ENCODE data around the gene MNT. TPM values are rescaled to one million over a fixed set of nuclear protein-coding genes. Genes with fewer than 3 reads are reported as not detected.

Gene MNT
- total and polyA plus RNA-seq, 2 of the 8 experiments (the other 6 are each of a cell fraction or from before 2014, with no cell fraction given), result 5.0 to 17.3 TPM

DNA sequence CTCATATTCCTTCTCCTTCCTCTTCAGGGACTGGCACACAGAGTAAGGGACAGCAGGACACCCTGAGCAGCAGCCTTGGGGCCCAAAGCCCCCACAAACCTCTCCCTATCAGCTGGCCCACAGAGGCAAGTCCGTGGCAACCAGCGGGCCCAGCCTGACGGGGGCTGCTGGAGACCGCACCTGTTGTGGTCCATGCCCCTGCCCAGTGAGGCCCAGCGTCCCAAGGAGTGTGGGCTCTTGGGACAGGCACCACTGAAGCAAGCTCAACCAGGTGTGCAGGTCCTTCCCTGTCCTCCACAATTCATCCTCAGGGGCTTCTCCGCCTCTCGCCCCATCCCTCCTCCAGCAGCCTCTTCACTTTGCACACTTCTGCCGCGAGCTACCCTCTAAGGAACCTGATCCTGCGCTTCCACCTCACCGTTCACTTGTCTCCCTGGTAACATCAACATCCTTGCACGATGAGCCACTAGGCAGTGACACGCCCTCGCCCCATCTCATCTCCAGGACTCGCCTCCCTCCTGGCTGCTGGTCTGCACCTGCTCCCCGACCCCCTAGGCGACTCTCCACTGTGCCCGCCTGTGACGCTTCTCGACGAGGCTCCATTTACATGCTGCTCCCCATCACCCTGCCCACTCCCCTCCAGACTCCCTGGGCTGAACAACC lies 12.7 kb downstream of the MNT start:
- Histone ChIP-seq H2AK5ac (ENCODE audit: low read depth, low read length) (0 out of 2 replicates have a peak overlapping the region, but pooled peaks have one; percentile 14), H3K4me1 (replicated peaks in 1 of 4; ENCODE audit: control insufficient read depth in 3 of 4, insufficient read depth in 4 of 4, low read length in 3 of 4) (peaks cover 4 to 18% (median 10%) of the 10 kb centered on the region in 4 experiments; a peak in 6 of 7 replicates), H3K4me2 (ENCODE audit: insufficient read depth in 1 of 2, low read depth in 2 of 2, low read length in 2 of 2) (no peak overlapping the region), H4K8ac (ENCODE audit: extremely low read depth, insufficient read depth, low read length) (no peak overlapping the region), H2BK15ac (ENCODE audit: low read length) (no peak overlapping the region), H3K9ac (replicated peaks in 1 of 4; ENCODE audit: extremely low read depth in 1 of 4, low read depth in 3 of 4, low read length in 3 of 4) (no peak overlapping the region), H3K23ac (ENCODE audit: insufficient read length) (no peak overlapping the region), H3K14ac (ENCODE audit: insufficient read length) (no peak overlapping the region), H3K36me3 (ENCODE audit: control insufficient read depth in 2 of 4, insufficient read depth in 4 of 4, low read length in 3 of 4) (peaks cover 0 to 8% (median 5%) of the 10 kb centered on the region in 4 experiments; a peak in 3 of 8 replicates), H3K4ac (replicated peaks; ENCODE audit: insufficient read length, low read depth, low read length) (no peak overlapping the region), H2AFZ (ENCODE audit: low read length) (no peak overlapping the region), H2BK5ac (ENCODE audit: low read depth, low read length) (peak overlapping the region; percentile 40; the same call in 1 of the 2 replicates), H3K56ac (replicated peaks; ENCODE audit: insufficient read length, low read depth, low read length) (no peak overlapping the region), H2BK20ac (ENCODE audit: low read length) (no peak overlapping the region), H3K9me3 (ENCODE audit: insufficient read depth in 2 of 2, low read depth in 1 of 2, low read length in 1 of 2) (no peaks in the 10 kb centered on the region), H4K20me1 (replicated peaks in 1 of 2; ENCODE audit: control insufficient read depth in 1 of 2, insufficient read depth in 2 of 2, low read length in 2 of 2) (peaks cover 7 to 8% of the 10 kb centered on the region in 2 experiments), H3K27ac (ENCODE audit: low read depth, low read length) (no peak overlapping the region), H2BK120ac (replicated peaks; ENCODE audit: low read depth, low read length) (no peak overlapping the region), H4K91ac (replicated peaks; ENCODE audit: insufficient read length, low read length) (no peak overlapping the region), H4K5ac (ENCODE audit: insufficient read length, low read depth, low read length) (no peak overlapping the region), H3K18ac (ENCODE audit: extremely low read depth, low read length) (no peak overlapping the region), H3K4me3 (ENCODE audit: extremely low read depth in 1 of 4, insufficient read depth in 2 of 4, low read depth in 3 of 4, low read length in 4 of 4) (no peak overlapping the region), H3K23me2 (ENCODE audit: low read depth, low read length) (peaks cover 5% of the 10 kb centered on the region; the same call in 1 of the 2 replicates), H3K27me3 (replicated peaks in 1 of 4; ENCODE audit: control insufficient read depth in 3 of 4, extremely low read depth in 1 of 4, insufficient read depth in 3 of 4, low read length in 3 of 4) (no peaks in the 10 kb centered on the region), H3K79me2 (ENCODE audit: control insufficient read depth in 1 of 2, insufficient read depth in 2 of 2, low read length in 2 of 2) (peaks cover 0 to 19% of the 10 kb centered on the region in 2 experiments; a peak in 1 of 4 replicates), H2BK12ac (ENCODE audit: low read depth, low read length) (no peak overlapping the region), H3K79me1 (ENCODE audit: low read depth, low read length) (peaks cover 7% of the 10 kb centered on the region; the same call in 1 of the 2 replicates)
- FAIRE-seq, result no peak
- ChIA-PET POLR2A (ENCODE audit: partially characterized antibody) (interaction anchor here (0.9 to 15.4 kb wide), 5 partner anchors 13 to 123 kb away, joined by 3 to 193 read pairs (median 3); partner anchors contain the start of genes METTL16 and MNT), CTCF (ENCODE audit: partially characterized antibody) (interaction anchor here (0.7 to 11.8 kb wide), 11 partner anchors 9 to 1257 kb away, joined by 3 to 209 read pairs (median 4); no protein-coding TSS in a partner anchor)
- WGBS, 2 experiments (ENCODE audit: extremely low coverage in 1 of 2, insufficient coverage in 1 of 2, insufficient read length in 1 of 2, insufficient replicate concordance in 2 of 2, low coverage in 1 of 2, low lambda C conversion rate in 2 of 2, missing lambda C conversion rate in 1 of 2), result 94% methylated on average over 21 of the region's 21 CpGs; no CpG with 5 or more reads in 1 of the 2 experiments
- DNase-seq (ENCODE audit: low read depth in 1 of 2, low spot score in 2 of 2), result no peak
- TF ChIP-seq BCL11A (IDR thresholded peaks at IDR 0.05; ENCODE audit: low read depth in 2 of 2, low read length in 2 of 2), result no peak
- TF ChIP-seq TBP (IDR thresholded peaks at IDR 0.05; ENCODE audit: low read depth, low read length), result no peak
- no peak for TF ChIP-seq NANOG (IDR thresholded peaks at IDR 0.05; ENCODE audit: insufficient read depth, low read depth, low read length, poor library complexity, severe bottlenecking)
- TF ChIP-seq MAFK (IDR thresholded peaks at IDR 0.05; ENCODE audit: low read depth, low read length), result no peak
- TF ChIP-seq KDM5A (IDR thresholded peaks at IDR 0.05; ENCODE audit: low read length), result no peak
- TF ChIP-seq KDM1A (IDR thresholded peaks at IDR 0.05; ENCODE audit: borderline replicate concordance, low read length), result no peak
- no peak for TF ChIP-seq YY1 (IDR thresholded peaks at IDR 0.05; ENCODE audit: low read depth, low read length)
- TF ChIP-seq FOSL1 (IDR thresholded peaks at IDR 0.05; ENCODE audit: insufficient read depth, low read depth, low read length), result no peak
- TF ChIP-seq CHD1 (IDR thresholded peaks at IDR 0.05; ENCODE audit: low read depth, low read length), result no peak
- no peak for TF ChIP-seq RBBP5 (IDR thresholded peaks at IDR 0.05; ENCODE audit: borderline replicate concordance, low read depth, low read length)
- TF ChIP-seq CBX5 (IDR thresholded peaks at IDR 0.05; ENCODE audit: low read depth, low read length), result no peak
- no peak for TF ChIP-seq BRCA1 (IDR thresholded peaks at IDR 0.05; ENCODE audit: low read depth, low read length)
